Measurements from ENCODE around the gene INPP5J.

The INPP5J gene

DNA sequence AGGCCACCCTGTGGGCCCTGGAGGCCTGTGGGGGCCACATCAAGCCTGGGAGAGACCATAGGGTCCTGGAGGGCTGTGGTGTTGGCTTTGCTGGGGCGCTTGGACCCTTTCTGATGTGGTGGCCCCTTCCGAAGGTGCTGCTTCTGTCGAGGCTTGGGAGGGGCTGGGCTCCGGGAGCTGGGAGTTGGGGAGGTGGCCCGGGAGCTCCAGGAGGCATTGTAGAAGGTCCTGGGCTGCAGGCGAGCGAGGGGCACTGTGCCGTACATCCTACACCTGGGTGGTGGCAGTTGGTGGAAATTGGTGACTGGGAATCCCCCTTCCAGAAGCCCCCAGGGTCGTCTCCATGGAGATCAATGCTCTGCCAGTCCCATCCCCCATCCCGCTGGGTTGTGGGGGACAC, 15.0 kb downstream of the INPP5J start:
- Histone ChIP-seq H3K27ac (no peak overlapping the region), H3K4me1 (ENCODE audit: control insufficient read depth in 1 of 2, insufficient read depth in 1 of 2, low read depth in 1 of 2, low read length in 1 of 2) (peaks cover 0 to 3% of the 10 kb centered on the region in 2 experiments), H3K4me3 (ENCODE audit: low read depth in 1 of 2, low read length in 1 of 2) (no peak overlapping the region), H3K27me3 (peaks cover 21% of the 10 kb centered on the region), H3K9me3 (no peaks in the 10 kb centered on the region), H3K36me3 (no peaks in the 10 kb centered on the region)
- TF ChIP-seq CTCF (IDR thresholded peaks at IDR 0.05) = no peak

DNA sequence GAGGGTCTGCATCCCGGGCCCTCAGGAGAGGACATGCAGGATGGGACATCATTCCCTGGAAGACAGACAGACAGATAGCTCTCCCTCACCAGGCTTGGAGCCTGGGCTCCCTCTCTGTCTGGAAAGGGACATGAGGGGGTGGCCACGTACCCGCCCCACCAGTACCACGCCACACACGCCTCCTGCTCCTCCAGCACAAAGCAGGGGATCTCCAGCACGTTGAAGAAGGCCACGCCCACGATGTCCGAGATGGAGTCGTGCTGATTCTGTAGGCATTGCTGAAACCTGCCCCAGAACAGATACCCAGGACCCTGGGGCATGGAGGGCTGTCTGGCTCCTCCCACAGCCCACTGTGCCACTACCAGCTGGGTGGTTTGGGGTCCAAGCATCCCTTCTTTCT, 15.4 kb downstream of the INPP5J start:
- Histone ChIP-seq H3K27ac (no peak overlapping the region), H3K4me3 (ENCODE audit: low read depth in 1 of 2, low read length in 1 of 2) (no peak overlapping the region), H3K9me3 (no peaks in the 10 kb centered on the region), H3K4me1 (ENCODE audit: control insufficient read depth in 1 of 2, insufficient read depth in 1 of 2, low read depth in 1 of 2, low read length in 1 of 2) (peaks cover 0 to 3% of the 10 kb centered on the region in 2 experiments), H3K36me3 (no peaks in the 10 kb centered on the region), H3K27me3 (peaks cover 21% of the 10 kb centered on the region)
- no peak for TF ChIP-seq CTCF (IDR thresholded peaks at IDR 0.05)

DNA sequence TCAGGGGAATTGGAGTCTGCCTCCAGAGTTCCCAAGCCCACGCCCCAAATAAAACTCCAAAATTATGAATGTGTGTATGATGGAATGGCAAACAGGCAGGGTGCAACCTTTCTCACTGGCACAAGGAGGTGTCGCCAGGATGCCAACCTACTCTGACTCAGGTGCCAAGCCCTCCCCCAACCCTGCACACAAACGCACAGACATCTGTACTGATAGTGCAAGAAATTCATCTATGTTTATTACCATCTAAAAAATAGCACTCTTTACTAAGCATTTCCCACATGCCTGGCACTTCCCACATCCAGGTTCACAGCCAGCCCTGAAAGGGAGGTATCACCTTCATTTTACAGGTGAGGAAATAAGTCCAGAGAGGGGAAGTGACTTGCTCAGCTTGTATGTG, 16.3 kb downstream of the INPP5J start:
- Histone ChIP-seq H3K36me3 (no peaks in the 10 kb centered on the region), H3K27me3 (peaks cover 28% of the 10 kb centered on the region), H3K9me3 (no peaks in the 10 kb centered on the region), H3K27ac (no peak overlapping the region), H3K4me1 (ENCODE audit: control insufficient read depth in 1 of 2, insufficient read depth in 1 of 2, low read depth in 1 of 2, low read length in 1 of 2) (peaks cover 0 to 3% of the 10 kb centered on the region in 2 experiments), H3K4me3 (ENCODE audit: low read depth in 1 of 2, low read length in 1 of 2) (no peak overlapping the region)
- TF ChIP-seq CTCF (IDR thresholded peaks at IDR 0.05) = no peak

GRCh38 chr22:31139866-31140716, 17.3 kb downstream of the INPP5J start, which contains the start of gene PLA2G3:
Gene PLA2G3, minus strand, starts transcription at chr22:31140508. Its CDS starts 154 bp downstream, at chr22:31140354.
- H3K27ac ChIP-seq = no peak within 1 kb of the TSS
- TF ChIP-seq CTCF (IDR thresholded peaks at IDR 0.05) = no peak
- H3K27me3 ChIP-seq = peaks cover 28% of the 10 kb centered on the region
- H3K4me3 ChIP-seq (ENCODE audit: low read depth in 1 of 2, low read length in 1 of 2) = no peak within 1 kb of the TSS
- no peaks in the 10 kb centered on the region for H3K36me3 ChIP-seq
- H3K4me1 ChIP-seq (ENCODE audit: control insufficient read depth in 1 of 2, insufficient read depth in 1 of 2, low read depth in 1 of 2, low read length in 1 of 2) = peaks cover 0 to 3% of the 10 kb centered on the region in 2 experiments
- H3K9me3 ChIP-seq = no peaks in the 10 kb centered on the region

DNA sequence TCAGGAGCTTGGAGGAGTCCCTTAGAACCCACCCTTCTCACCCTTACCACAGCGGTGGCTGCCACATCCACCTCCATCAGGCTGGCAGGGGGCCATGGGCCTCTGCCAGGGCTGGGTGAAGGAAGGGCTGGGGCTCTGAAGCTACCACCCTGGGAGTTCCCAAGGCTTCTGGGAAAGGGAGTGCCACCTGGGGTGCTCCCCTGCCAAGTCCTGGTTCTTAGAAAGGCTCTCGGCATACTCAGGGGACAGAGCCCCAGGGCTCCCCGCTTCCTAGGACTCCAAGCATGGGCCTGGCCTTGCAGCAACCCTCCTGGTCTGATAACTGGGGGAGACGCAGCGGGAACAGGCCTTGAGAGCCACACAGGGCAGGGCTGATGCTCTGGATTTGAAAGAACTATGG, 18.0 kb downstream of the INPP5J start:
- Histone ChIP-seq H3K27ac (no peak overlapping the region), H3K4me1 (ENCODE audit: control insufficient read depth in 1 of 2, insufficient read depth in 1 of 2, low read depth in 1 of 2, low read length in 1 of 2) (peaks cover 0 to 3% of the 10 kb centered on the region in 2 experiments), H3K4me3 (ENCODE audit: low read depth in 1 of 2, low read length in 1 of 2) (no peak overlapping the region), H3K27me3 (peaks cover 28% of the 10 kb centered on the region), H3K9me3 (no peaks in the 10 kb centered on the region), H3K36me3 (no peaks in the 10 kb centered on the region)
- no peak for TF ChIP-seq CTCF (IDR thresholded peaks at IDR 0.05)

Data from neutrophil (primary cell).